Stimulated activated CD8-positive, alpha-beta memory T cell treated with anti-CD3 and anti-CD28 coated beads, Interleukin-4, amount 100 ng/mL, for 24 hours (primary cell): Measurements from ENCODE around the gene SULT1C4.
"Not testable (repeated sequence)": the region's sequence is repeated elsewhere in the genome, so short reads cannot be mapped to it uniquely, and the experiment has no call there.

Source experiments
- DNase-seq: peaks from one replicate; pipeline ENCODE4 v3.0.0-alpha.2; 2020; ENCODE audit warnings: low read depth

The SULT1C4 gene

DNA sequence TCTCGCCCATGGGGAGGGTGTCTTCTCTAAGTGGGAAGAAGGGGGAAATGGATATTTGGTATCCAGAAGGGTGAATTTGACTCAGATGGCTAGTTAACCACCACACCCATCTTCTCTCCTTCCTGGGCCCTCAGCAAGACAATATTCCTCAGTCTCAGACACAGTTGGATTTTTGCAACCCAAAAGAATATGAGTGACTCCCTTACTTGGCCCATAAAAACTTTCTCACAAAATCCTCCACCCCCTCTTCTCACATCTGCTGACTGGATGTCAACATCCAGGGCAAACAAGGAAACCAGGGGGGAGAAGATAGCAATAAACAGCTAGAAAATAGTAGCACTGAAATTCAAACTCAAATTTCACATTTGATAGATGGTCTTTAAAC lies 35.9 kb downstream of the SULT1C4 start:
- DNase-seq, result no peak

DNA sequence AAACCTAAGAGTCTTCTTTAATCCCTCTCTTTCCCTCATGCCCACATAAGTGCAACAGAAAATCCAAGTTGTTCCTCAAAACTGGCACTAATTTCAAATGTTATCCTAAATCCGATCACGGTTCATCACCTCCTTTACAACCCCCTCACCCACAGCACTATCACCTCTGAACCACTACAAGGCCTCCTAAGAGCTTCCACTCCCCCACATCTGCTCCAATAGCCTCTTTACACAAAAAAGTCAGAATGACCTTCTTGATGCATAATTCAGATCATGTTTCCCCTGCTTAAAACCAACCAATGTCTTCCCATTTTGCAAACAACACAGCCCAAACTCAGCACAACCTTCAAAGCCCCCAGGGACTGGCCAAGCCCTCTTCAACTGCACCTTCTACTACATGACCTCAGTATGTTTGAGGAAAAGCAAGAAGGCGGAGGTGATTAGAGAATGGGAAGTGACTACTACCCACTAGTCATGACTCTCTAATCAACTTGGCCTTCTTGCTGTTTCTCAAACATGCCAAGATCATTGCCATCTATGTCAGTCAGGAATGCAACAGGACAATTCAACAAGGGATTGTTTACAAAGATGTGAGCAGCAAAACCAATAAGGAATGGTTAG lies 36.6 kb downstream of the SULT1C4 start:
- no peak for DNase-seq

DNA sequence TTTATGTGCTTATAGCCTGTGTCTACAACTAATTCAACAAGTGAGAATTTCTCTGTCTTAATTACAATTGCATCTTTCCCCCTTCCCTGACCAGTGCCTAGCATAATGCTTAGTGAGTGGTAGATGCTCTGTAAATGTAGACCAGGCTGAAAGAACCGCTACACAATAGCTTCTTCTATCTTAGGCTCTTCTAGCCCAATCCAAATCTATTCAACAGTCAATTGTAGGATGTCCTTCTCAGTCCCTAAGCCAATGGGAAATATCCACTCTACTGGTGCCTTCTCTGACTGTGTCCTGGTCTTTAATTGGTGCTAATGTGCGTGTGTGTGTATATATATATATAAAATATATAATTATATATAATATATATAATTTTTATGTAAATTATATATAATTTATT lies 37.2 kb downstream of the SULT1C4 start:
- no peak for DNase-seq

DNA sequence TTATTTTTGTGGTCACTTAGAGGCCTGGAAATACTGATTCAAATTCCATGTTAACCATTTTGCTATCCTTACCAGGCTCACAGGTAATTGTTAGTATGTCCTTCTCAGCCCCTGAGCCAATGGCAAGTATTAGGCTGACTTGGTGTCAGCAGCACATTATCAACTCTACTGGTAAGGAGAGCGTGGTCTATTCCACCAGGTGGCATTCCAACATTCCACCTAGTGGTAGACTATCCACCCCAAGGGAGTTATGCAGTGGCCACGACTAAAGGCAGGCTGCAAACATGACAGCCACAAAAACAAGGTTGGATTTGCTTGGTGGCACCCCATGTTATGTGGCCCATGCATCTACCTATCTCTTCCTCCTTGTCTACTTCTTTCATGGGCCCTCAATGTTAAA lies 39.5 kb downstream of the SULT1C4 start:
- DNase-seq, result no peak

DNA sequence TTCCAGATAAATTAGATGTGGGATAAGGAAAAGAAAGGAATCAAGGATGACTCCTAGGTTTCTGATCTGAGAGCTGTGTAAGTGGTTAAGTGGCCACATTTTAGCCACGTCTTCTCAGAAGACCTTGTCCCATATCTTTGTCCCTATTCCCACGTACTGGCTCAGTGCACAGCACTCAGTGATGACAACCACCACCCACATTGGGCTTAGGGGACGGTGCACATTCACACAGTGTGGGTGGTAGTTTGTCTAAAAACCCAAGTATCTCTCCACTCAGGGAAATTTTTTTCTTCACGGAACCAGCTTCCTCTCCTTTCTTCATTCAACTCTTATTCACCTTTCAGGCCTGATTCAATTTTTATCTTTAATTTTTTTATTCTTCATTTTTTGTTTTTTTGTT lies 40.7 kb downstream of the SULT1C4 start:
- no peak for DNase-seq

DNA sequence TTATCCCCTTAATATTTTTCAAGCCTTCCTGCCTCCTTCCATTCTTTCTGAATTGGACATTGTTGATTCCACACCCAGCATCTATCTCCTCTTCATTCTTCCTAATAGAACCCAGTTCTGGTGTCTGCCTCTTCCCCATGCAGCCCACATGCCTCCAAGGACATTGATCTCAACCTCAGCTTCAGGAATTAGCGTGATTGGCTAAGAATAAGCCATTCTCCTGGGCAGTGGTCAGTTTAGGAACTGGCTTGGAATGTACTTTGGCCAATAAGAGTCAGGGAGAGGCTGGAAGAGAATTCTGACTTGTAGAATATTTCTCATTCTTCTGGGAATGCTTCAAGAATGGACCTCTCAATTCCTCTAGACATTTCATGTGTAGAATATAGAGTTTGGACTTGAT lies 45.3 kb downstream of the SULT1C4 start:
- no peak for DNase-seq

DNA sequence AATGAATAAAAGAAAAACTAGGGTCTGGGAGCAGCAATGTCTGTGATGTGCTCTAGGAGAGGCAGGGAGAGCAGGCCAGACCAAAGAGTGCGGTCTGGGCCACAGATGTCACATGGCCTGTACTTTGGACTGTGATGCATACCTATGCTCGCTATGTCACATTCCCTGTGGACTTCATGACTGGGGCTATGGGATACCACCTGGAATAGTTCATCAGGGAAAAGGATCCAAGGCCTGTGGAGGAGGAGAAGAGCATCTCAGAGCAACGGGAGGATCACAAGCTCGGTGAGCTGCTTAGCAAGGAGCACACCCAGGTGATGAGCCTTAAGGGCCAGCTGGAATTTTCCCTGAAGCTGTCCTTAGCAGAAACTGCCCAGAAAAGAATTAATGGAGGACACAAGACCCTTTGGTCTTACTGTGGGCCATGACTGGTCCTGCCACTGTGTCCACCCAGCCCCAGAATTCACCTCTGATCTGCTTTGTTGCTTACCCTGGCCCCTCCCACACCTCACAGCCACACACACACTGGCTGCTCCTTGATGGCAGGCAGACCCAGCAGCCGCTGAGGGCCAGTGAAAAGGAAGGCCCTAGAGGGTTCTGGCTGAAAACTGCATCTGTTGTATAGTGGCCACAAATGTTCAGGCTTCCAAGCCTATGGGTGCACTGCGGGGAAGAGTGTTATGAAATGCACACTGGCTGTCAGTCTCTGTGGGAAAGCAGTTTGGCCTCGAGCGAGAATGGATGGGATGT lies 45.9 kb downstream of the SULT1C4 start:
- DNase-seq, result no peak

DNA sequence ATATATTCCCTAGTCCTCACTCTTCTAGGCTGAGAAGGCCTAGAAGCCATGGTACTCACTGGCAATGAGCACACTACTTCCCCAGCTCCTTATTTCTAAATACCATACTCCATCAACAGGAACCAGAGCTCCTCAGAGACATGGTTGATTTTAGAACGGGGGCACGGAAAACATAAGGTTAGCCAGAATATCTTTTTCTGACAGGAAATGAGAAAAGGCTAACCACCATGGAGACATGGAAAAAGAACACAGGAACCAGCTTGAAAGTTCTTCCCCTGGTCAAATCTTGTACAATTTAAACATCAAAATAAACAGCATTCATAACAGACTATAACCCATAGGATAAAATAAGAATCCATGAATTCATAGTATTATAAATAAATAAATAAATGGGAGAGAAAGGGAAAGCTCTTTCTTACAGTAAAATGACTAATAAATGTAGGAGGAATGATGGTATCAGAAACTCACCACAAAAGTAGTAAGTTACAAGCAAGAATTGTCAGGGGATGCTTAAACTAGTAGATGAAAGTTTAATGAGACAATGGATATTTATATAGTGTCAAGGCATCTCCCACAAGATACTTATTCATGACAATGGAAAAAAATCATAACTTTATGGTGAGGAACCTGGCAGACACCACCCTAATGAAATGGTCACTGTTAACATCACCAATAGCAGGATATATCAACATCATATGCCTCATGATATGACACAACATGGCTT lies 50.7 kb downstream of the SULT1C4 start:
- DNase-seq, result no peak

DNA sequence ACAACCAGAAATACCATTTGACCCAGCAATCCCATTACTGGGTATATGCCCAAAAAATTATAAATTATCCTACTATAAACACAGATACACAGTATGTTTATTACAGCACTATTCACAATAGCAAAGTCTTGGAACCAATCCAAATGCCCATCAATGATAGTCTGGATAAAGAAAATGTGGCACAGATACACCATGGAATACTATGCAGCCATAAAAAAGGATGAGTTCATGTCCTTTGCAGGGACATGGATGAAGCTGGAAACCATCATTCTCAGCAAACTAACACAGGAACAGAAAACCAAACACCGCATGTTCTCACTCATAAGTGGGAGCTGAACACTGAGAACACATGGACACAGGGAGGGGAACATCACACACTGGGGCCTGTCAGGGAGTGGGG lies 57.8 kb downstream of the SULT1C4 start:
- not testable (repeated sequence) for DNase-seq

DNA sequence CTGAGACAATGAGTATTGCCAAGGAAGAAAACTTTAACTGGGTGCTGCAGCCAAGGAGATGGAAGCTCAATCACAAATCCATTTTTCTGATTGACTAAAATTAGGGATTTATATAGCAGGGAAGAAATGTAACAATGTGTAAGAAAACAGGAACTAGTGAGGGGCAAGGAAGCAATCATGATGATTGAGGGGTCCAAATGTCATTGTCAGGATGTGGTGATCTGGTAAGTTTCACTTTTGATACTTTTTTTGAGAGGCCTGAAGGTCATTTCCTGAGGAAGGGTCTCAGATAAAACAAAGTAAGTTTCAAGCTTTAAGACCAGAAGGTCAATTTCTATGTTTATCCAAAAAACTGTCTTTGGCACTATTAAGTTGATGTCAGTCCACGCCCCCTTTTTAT lies 59.2 kb downstream of the SULT1C4 start:
- DNase-seq, result no peak
